ENCODE measurements around the gene MIER1. TPM values are rescaled to one million over a fixed set of nuclear protein-coding genes. Genes with fewer than 3 reads are reported as not detected.

The MIER1 gene
- total and polyA plus RNA-seq, 2 donors (not counting 1 experiment from before 2014, with no cell fraction given) = 7.7 to 55.0 TPM

DNA sequence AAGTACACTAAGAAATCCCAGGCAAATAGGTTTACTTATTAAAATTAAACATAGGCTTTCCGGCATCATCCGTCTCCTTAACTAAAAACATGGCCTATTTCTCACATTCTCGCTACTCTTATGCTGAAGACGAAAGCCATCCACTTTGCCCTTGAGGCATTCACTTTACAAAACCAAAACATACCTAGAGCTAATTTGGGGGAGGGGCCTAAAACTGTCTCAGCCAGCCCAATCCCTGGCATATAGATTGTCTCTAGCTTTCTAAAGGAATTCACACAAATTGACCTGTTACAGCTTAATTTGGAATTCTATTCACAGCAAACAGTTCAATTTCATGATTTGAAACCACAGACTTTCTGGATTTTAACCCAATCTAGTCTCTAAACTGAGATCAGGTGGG is 94.3 kb downstream of the MIER1 start:
- 100% methylated on average over 2 of the region's 4 CpGs for WGBS (ENCODE audit: insufficient coverage)
- POLR2A ChIA-PET = no interaction called here
- no peaks in the 10 kb centered on the region for H3K27me3 Mint-ChIP-seq

DNA sequence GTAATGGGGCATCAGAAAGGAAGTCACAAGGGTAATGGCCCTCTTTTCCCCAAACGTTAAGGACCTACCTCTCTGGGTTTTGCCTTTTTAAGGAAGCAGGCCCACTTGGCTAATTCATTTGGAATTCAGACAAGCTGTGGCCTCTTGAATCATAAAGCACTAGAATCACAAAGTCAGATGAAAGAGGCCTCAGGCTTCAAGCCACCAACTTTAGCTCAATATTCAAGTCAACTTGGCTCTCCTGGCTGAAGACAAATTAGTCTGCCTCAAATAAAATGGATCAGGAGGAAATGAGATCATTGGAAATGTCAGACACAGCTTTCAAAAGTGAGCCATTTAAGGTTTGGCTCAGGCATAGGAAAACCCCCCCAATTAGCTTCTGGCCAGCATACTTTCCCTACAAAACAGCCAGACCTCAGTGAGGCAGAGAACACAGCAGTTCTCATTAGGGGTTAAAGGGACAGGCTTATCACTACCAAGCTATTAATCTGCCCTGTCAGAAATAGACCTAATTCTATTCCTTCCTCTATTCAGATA is 94.9 kb downstream of the MIER1 start:
- TF ChIP-seq EZH2 (IDR thresholded peaks at IDR 0.05; ENCODE audit: borderline replicate concordance, insufficient read depth, low read depth, low read length, poor library complexity, severe bottlenecking) = no peak
- TF ChIP-seq, protein P1, sequence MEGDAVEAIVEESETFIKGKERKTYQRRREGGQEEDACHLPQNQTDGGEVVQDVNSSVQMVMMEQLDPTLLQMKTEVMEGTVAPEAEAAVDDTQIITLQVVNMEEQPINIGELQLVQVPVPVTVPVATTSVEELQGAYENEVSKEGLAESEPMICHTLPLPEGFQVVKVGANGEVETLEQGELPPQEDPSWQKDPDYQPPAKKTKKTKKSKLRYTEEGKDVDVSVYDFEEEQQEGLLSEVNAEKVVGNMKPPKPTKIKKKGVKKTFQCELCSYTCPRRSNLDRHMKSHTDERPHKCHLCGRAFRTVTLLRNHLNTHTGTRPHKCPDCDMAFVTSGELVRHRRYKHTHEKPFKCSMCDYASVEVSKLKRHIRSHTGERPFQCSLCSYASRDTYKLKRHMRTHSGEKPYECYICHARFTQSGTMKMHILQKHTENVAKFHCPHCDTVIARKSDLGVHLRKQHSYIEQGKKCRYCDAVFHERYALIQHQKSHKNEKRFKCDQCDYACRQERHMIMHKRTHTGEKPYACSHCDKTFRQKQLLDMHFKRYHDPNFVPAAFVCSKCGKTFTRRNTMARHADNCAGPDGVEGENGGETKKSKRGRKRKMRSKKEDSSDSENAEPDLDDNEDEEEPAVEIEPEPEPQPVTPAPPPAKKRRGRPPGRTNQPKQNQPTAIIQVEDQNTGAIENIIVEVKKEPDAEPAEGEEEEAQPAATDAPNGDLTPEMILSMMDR (IDR thresholded peaks at IDR 0.05) = no peak
- no peak overlapping the region for H3K9ac ChIP-seq (ENCODE audit: low read length)

More for the DNA sequence above, 94.3 kb downstream of the MIER1 start:
- Histone ChIP-seq H4K20me1 (ENCODE audit: control insufficient read depth, insufficient read depth, low read length, poor library complexity, severe bottlenecking) (no peaks in the 10 kb centered on the region), H3K27me3 (replicated peaks in 1 of 4; ENCODE audit: control extremely low read depth in 1 of 4, control insufficient read depth in 3 of 4, insufficient read depth in 4 of 4, low read length in 3 of 4) (no peaks in the 10 kb centered on the region), H3K36me3 (replicated peaks in 1 of 2; ENCODE audit: control extremely low read depth in 1 of 2, control insufficient read depth in 1 of 2, extremely low read depth in 1 of 2, insufficient read depth in 2 of 2, low read length in 1 of 2) (peaks cover 13 to 26% of the 10 kb centered on the region in 2 experiments), H3K4me1 (ENCODE audit: control insufficient read depth in 2 of 2, insufficient read depth in 2 of 2, low read length in 2 of 2) (no peaks in the 10 kb centered on the region), H2AFZ (ENCODE audit: insufficient read depth, low read depth, low read length, poor library complexity, severe bottlenecking) (no peak overlapping the region), H3K27ac (ENCODE audit: low read length in 2 of 2) (no peak overlapping the region), H3K4me3 (ENCODE audit: control extremely low read depth in 1 of 5, extremely low read depth in 1 of 5, insufficient read depth in 1 of 5, low read depth in 2 of 5, low read length in 4 of 5) (no peak overlapping the region), H3K9ac (ENCODE audit: low read length) (no peak overlapping the region), H3K4me2 (replicated peaks; ENCODE audit: low read depth, low read length, poor library complexity, severe bottlenecking) (no peak overlapping the region), H3K79me2 (ENCODE audit: control insufficient read depth, insufficient read depth, low read length) (no peaks in the 10 kb centered on the region), H3K9me3 (ENCODE audit: control extremely low read depth in 1 of 3, control insufficient read depth in 2 of 3, insufficient read depth in 1 of 3, low read length in 2 of 3) (no peaks in the 10 kb centered on the region)
- no peak overlapping the region for H3K4me3 Mint-ChIP-seq
- intact Hi-C loops (cut with micrococcal nuclease) = no loop called here
- H3K27ac Mint-ChIP-seq = no peak overlapping the region
- DNase-seq = no peak
- ATAC-seq (ENCODE audit: low read depth) = no peak
- TF ChIP-seq EZH2 (IDR thresholded peaks at IDR 0.05; ENCODE audit: borderline replicate concordance, insufficient read depth, low read depth, low read length, poor library complexity, severe bottlenecking) = no peak
- no peaks in the 10 kb centered on the region for H3K9me3 Mint-ChIP-seq (ENCODE audit: insufficient read depth)
- H3K4me1 Mint-ChIP-seq = no peaks in the 10 kb centered on the region
- CTCF ChIA-PET = interaction anchor here (2.5 to 3.0 kb wide), 2 partner anchors 23 to 130 kb away, joined by 11 to 12 read pairs; no protein-coding TSS in a partner anchor

More for the DNA sequence above, 94.9 kb downstream of the MIER1 start:
- peaks cover 13 to 26% of the 10 kb centered on the region in 2 experiments for H3K36me3 ChIP-seq (replicated peaks in 1 of 2; ENCODE audit: control extremely low read depth in 1 of 2, control insufficient read depth in 1 of 2, extremely low read depth in 1 of 2, insufficient read depth in 2 of 2, low read length in 1 of 2)
- no peak overlapping the region for H3K4me3 Mint-ChIP-seq
- H2AFZ ChIP-seq (ENCODE audit: insufficient read depth, low read depth, low read length, poor library complexity, severe bottlenecking) = no peak overlapping the region
- no peak overlapping the region for H3K27ac Mint-ChIP-seq
- H3K9me3 ChIP-seq (ENCODE audit: control extremely low read depth in 1 of 3, control insufficient read depth in 2 of 3, insufficient read depth in 1 of 3, low read length in 2 of 3) = no peaks in the 10 kb centered on the region
- no peak overlapping the region for H3K4me2 ChIP-seq (replicated peaks; ENCODE audit: low read depth, low read length, poor library complexity, severe bottlenecking)
- DNase-seq (no peak), ATAC-seq (ENCODE audit: low read depth) (no peak)
- no peaks in the 10 kb centered on the region for H3K9me3 Mint-ChIP-seq (ENCODE audit: insufficient read depth)
- 90% methylated on average over 1 of the region's 1 CpG for WGBS (ENCODE audit: insufficient coverage)
- intact Hi-C loops (cut with micrococcal nuclease) = no loop called here
- no peaks in the 10 kb centered on the region for H3K4me1 Mint-ChIP-seq
- ChIA-PET CTCF (interaction anchor here (2.5 to 3.0 kb wide), 2 partner anchors 24 to 129 kb away, joined by 11 to 12 read pairs; no protein-coding TSS in a partner anchor), POLR2A (no interaction called here)
- no peak overlapping the region for H3K4me3 ChIP-seq (ENCODE audit: control extremely low read depth in 1 of 5, extremely low read depth in 1 of 5, insufficient read depth in 1 of 5, low read depth in 2 of 5, low read length in 4 of 5)
- no peaks in the 10 kb centered on the region for H3K4me1 ChIP-seq (ENCODE audit: control insufficient read depth in 2 of 2, insufficient read depth in 2 of 2, low read length in 2 of 2)
- H4K20me1 ChIP-seq (ENCODE audit: control insufficient read depth, insufficient read depth, low read length, poor library complexity, severe bottlenecking) = no peaks in the 10 kb centered on the region
- no peaks in the 10 kb centered on the region for H3K79me2 ChIP-seq (ENCODE audit: control insufficient read depth, insufficient read depth, low read length)
- H3K27ac ChIP-seq (ENCODE audit: low read length in 2 of 2) = no peak overlapping the region
- H3K27me3 ChIP-seq (replicated peaks in 1 of 4; ENCODE audit: control extremely low read depth in 1 of 4, control insufficient read depth in 3 of 4, insufficient read depth in 4 of 4, low read length in 3 of 4) = no peaks in the 10 kb centered on the region
- no peaks in the 10 kb centered on the region for H3K27me3 Mint-ChIP-seq

All from B cell (primary cell).